DND-41 (cell line): ENCODE measurements around the gene GRID2.

ENCODE experiments used
- CTCF ChIP-seq: IDR thresholded peaks from 2 replicates; pipeline ENCODE4 v1.5.1; 2012; ENCODE audit warnings: borderline replicate concordance, low read length, moderate library complexity, mild to moderate bottlenecking; ENCODE audit not compliant: poor library complexity, severe bottlenecking; ENCODE audit errors: extremely low read depth
- EZH2 ChIP-seq: IDR thresholded peaks from 3 replicates; pipeline ENCODE4 v1.6.1; 2012; ENCODE audit warnings: borderline replicate concordance, low read depth, mild to moderate bottlenecking, moderate library complexity, low read length, inconsistent platforms; ENCODE audit not compliant: severe bottlenecking

DNA sequence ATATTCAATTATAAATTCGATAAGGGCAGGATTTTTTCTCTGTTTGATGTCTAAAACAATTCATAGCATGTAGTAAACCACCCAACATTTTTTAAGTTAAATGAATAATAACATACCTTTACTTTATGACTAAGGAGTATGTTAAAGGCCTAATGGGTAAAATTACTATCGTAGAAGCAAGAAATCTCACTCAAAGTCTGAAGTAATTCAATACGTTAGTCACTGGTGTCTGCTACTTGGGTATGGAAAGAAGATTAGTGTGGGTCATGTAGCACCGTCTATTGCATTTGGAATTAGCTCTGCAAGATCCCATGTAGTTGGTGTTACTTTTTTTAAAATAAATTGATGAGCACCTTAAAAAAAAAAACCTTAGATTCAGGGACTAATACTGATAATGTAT is 374.5 kb downstream of the GRID2 start:
- TF ChIP-seq EZH2 (no peak), CTCF (no peak)
